HCT116 (cell line): ENCODE data around the gene TBC1D32. TPM values are rescaled to one million over a fixed set of nuclear protein-coding genes. Genes with fewer than 3 reads are reported as not detected.

Experiments
- ATAC-seq: fragments of 200-7000 bp; cut with Tn5 transposase; 2 replicates; pipeline ENCODE4 v1.9.1; 2020; ENCODE audit warnings: mild to moderate bottlenecking, moderate library complexity
- BruUV-seq: library from RNA; stranded (reverse); fragments of 400-500 nt; replicated peaks from 2 replicates; lab custom pipeline; 2021; lab: Mats Ljungman, UMichigan
- CTCF ChIA-PET: fragments of 300-600 bp; sonication (Branson Sonifier 250); formaldehyde crosslinking; loops from one replicate; lab custom pipeline; 2021; ENCODE audit warnings: antibody characterized with exemption; lab: Charles Lee
- POLR2A ChIA-PET: fragments of 300-600, 350-600 bp; sonication (Branson Sonifier 250); formaldehyde crosslinking; loops from one replicate; lab custom pipeline; 2021; ENCODE audit warnings: antibody characterized with exemption; lab: Charles Lee
- RAD21 ChIA-PET, 2 experiments: fragments of 300-600 bp; sonication (Branson Sonifier 250); formaldehyde crosslinking; loops; one replicate each; lab custom pipeline; 2023; ENCODE audit warnings: low total read pairs in 2 of 2; ENCODE audit not compliant: uncharacterized antibody in 2 of 2, unreplicated experiment in 2 of 2, low non-redundant PET in 1 of 2; lab: Charles Lee
- DNase-seq: peaks from one replicate; pipeline ENCODE4 v3.0.0-alpha.2; 2010; ENCODE audit warnings: low read depth, low spot score
- H2AFZ ChIP-seq: fragments of 200-600 bp; shearing (Covaris generic), sonication (generic); 2 replicates; pipeline ENCODE4 v1.6.1; 2017; ENCODE audit warnings: low read depth, mixed run types, mixed read lengths, antibody characterized with exemption, low read length; ENCODE audit not compliant: poor library complexity, severe bottlenecking
- H3K27ac ChIP-seq: 2 replicates; pipeline ENCODE4 v1.5.1; 2012; ENCODE audit warnings: low read depth, low read length
- H3K27me3 ChIP-seq: fragments of 200-600 bp; sonication (generic); 2 replicates; pipeline ENCODE4 v1.6.1; 2016; ENCODE audit warnings: mixed run types, low read length, mixed read lengths; ENCODE audit not compliant: insufficient read depth
- H3K36me3 ChIP-seq, 2 experiments: fragments of 200-500 bp in 1 of 2; fragments of 200-600 bp in 1 of 2; sonication (Bioruptor generic) in 1 of 2; sonication (generic) in 1 of 2; 2 replicates each; pipeline versions ENCODE4 v1.5.1 to v1.6.1; 2014 to 2016; ENCODE audit warnings: low read length in 2 of 2, inconsistent platforms in 1 of 2, mixed read lengths in 1 of 2, mixed run types in 1 of 2; ENCODE audit not compliant: insufficient read depth in 2 of 2, control insufficient read depth in 1 of 2
- H3K4me1 ChIP-seq, 2 experiments: fragments of 200-600 bp in 1 of 2; sonication (generic) in 1 of 2; 2 replicates each; pipeline versions ENCODE4 v1.5.1 to v1.6.1; 2012 to 2017; ENCODE audit warnings: low read length in 2 of 2, inconsistent platforms in 1 of 2, mild to moderate bottlenecking in 1 of 2, mixed read lengths in 1 of 2, mixed run types in 1 of 2, moderate library complexity in 1 of 2; ENCODE audit not compliant: insufficient read depth in 2 of 2, control insufficient read depth in 1 of 2
- H3K4me2 ChIP-seq: fragments of 200-600 bp; sonication (generic); 2 replicates; pipeline ENCODE4 v1.6.1; 2017; ENCODE audit warnings: mixed run types, low read length, mixed read lengths
- H3K4me3 ChIP-seq, 2 experiments: fragments of 200-600 bp in 1 of 2; sonication (generic) in 1 of 2; replicated peaks in 1 of 2; 2 replicates each; pipeline ENCODE4 v1.5.1; 2011 to 2016; ENCODE audit warnings: low read length in 2 of 2, control low read depth in 1 of 2, low read depth in 1 of 2, mild to moderate bottlenecking in 1 of 2, mixed read lengths in 1 of 2, mixed run types in 1 of 2
- H3K79me2 ChIP-seq: fragments of 200-600 bp; sonication (generic); 2 replicates; pipeline ENCODE4 v1.6.1; 2017; ENCODE audit warnings: mild to moderate bottlenecking, mixed run types, low read length, moderate library complexity, mixed read lengths; ENCODE audit not compliant: insufficient read depth
- H3K9ac ChIP-seq: fragments of 200-600 bp; sonication (generic); 2 replicates; pipeline ENCODE4 v1.6.1; 2016; ENCODE audit warnings: low read length, mixed read lengths
- H3K9me2 ChIP-seq: fragments of 200-600 bp; sonication (generic), shearing (Covaris generic); 2 replicates; pipeline ENCODE4 v1.6.1; 2017; ENCODE audit warnings: mixed run types, mild to moderate bottlenecking, moderate library complexity; ENCODE audit not compliant: insufficient read depth
- H3K9me3 ChIP-seq, 2 experiments: fragments of 200-500 bp in 1 of 2; fragments of 200-600 bp in 1 of 2; sonication (Bioruptor generic) in 1 of 2; sonication (generic) in 1 of 2; 2 replicates each; pipeline ENCODE4 v1.6.1; 2014 to 2017; ENCODE audit warnings: low read length in 2 of 2, mixed read lengths in 2 of 2, inconsistent platforms in 1 of 2, low read depth in 1 of 2, mild to moderate bottlenecking in 1 of 2, mixed run types in 1 of 2, moderate library complexity in 1 of 2; ENCODE audit not compliant: control insufficient read depth in 1 of 2, insufficient read depth in 1 of 2
- H4K20me1 ChIP-seq: fragments of 200-600 bp; sonication (generic), shearing (Covaris generic); 2 replicates; pipeline ENCODE4 v1.6.1; 2017; ENCODE audit warnings: mixed run types, mild to moderate bottlenecking, moderate library complexity; ENCODE audit not compliant: insufficient read depth
- CEBPB ChIP-seq: IDR thresholded peaks from 2 replicates; pipeline ENCODE4 v1.6.1; 2012; ENCODE audit warnings: low read depth
- EZH2 ChIP-seq: fragments of 200-600 bp; sonication (generic); IDR thresholded peaks from 2 replicates; pipeline ENCODE4 v1.6.1; 2017; ENCODE audit warnings: antibody characterized with exemption, mixed run types
- EZH2phosphoT487 ChIP-seq: fragments of 200-600 bp; IDR thresholded peaks from 2 replicates; pipeline ENCODE4 v1.6.1; 2018; ENCODE audit warnings: antibody characterized with exemption, borderline replicate concordance
- POLR2A ChIP-seq: IDR thresholded peaks from 2 replicates; pipeline ENCODE4 v1.7.0; 2011; ENCODE audit warnings: borderline replicate concordance; ENCODE audit not compliant: insufficient read depth, insufficient read length; ENCODE audit errors: extremely low read depth
- SIN3A ChIP-seq: IDR thresholded peaks from 2 replicates; pipeline ENCODE4 v1.6.1; 2012; ENCODE audit warnings: low read depth
- SP1 ChIP-seq: IDR thresholded peaks from 2 replicates; pipeline ENCODE4 v1.6.1; 2012; ENCODE audit warnings: low read depth
- SRF ChIP-seq: IDR thresholded peaks from 2 replicates; pipeline ENCODE4 v1.6.1; 2012; ENCODE audit warnings: low read depth
- TCF7L2 ChIP-seq: IDR thresholded peaks from 2 replicates; pipeline ENCODE4 v1.7.0; 2011; ENCODE audit warnings: borderline replicate concordance, inconsistent platforms; ENCODE audit not compliant: insufficient read depth, insufficient read length; ENCODE audit errors: extremely low read depth
- YY1 ChIP-seq: IDR thresholded peaks from 2 replicates; pipeline ENCODE4 v1.6.1; 2011; ENCODE audit warnings: low read length, low read depth, moderate library complexity, mild to moderate bottlenecking; ENCODE audit not compliant: insufficient replicate concordance; ENCODE audit errors: extremely low read depth
- ZNF274 ChIP-seq: fragments of 200-500 bp; sonication (Bioruptor generic); IDR thresholded peaks from 2 replicates; pipeline ENCODE4 v1.6.1; 2014; ENCODE audit warnings: mild to moderate bottlenecking, low read depth, low read length, inconsistent platforms
- intact Hi-C: fragments of 100-400 bp; cut with micrococcal nuclease; formaldehyde crosslinking; loops from 2 replicates; pipeline ENCODE4 v1.10.0; 2022
- total RNA-seq: library from RNA; stranded (reverse); gene quantifications from one replicate; pipeline ENCODE4 v1.2.1, GENCODE V29; 2021; ENCODE audit not compliant: unreplicated experiment
- TF ChIP-seq, protein P1 (sequence below): IDR thresholded peaks from 2 replicates; pipeline ENCODE4 v1.6.1; 2011; ENCODE audit warnings: mild to moderate bottlenecking, low read length, moderate library complexity; ENCODE audit not compliant: insufficient replicate concordance; ENCODE audit errors: extremely low read depth
- TF ChIP-seq, protein P2 (sequence below), 3 experiments: fragments of 200-600 bp in 1 of 3; sonication (generic) in 1 of 3; IDR thresholded peaks in 2 of 3; conservative IDR thresholded peaks in 1 of 3; 2 replicates each; pipeline ENCODE4 v1.5.1; 2012 to 2017; ENCODE audit warnings: low read depth in 2 of 3, low read length in 2 of 3, antibody characterized with exemption in 1 of 3, borderline replicate concordance in 1 of 3, control low read depth in 1 of 3, mild to moderate bottlenecking in 1 of 3, mixed read lengths in 1 of 3, mixed run types in 1 of 3, moderate library complexity in 1 of 3; ENCODE audit not compliant: insufficient read depth in 1 of 3
- TF ChIP-seq, protein P3 (sequence below): IDR thresholded peaks from 2 replicates; pipeline ENCODE4 v1.6.1; 2012
- TF ChIP-seq, protein P4 (sequence below): IDR thresholded peaks from 2 replicates; pipeline ENCODE4 v1.6.1; 2012; ENCODE audit warnings: low read depth

TBC1D32 gene
- total RNA-seq, 1 experiment from 2014 or later: 13.8 TPM

DNA sequence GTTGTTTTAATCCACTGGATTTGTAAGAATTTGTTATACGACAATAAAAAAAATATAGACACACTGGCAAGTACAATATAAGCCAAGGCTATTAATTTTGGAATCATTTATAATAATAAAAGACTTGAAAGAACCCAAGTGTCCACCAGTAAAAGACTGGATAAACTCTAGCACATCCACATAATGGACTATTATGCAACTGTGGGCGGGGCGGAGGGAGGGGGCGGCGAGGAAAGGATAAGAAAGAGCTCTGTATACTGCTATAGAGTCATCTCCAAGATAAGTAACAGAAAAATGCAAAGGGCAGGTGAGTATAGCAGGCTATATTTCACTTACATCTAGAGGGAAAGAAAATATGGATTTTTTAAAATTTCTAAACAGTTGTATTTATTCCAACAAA, 123.3 kb downstream of the TBC1D32 start:
- DNase-seq (no peak), ATAC-seq (no peak)
- ChIA-PET RAD21 (no interaction called here), CTCF (no interaction called here), POLR2A (no interaction called here)
- TF ChIP-seq SRF (no peak), SIN3A (no peak), CEBPB (no peak), POLR2A (no peak), EZH2 (no peak), SP1 (no peak), ZNF274 (no peak), EZH2phosphoT487 (no peak), TCF7L2 (no peak), YY1 (no peak)
- TF ChIP-seq, protein P1, sequence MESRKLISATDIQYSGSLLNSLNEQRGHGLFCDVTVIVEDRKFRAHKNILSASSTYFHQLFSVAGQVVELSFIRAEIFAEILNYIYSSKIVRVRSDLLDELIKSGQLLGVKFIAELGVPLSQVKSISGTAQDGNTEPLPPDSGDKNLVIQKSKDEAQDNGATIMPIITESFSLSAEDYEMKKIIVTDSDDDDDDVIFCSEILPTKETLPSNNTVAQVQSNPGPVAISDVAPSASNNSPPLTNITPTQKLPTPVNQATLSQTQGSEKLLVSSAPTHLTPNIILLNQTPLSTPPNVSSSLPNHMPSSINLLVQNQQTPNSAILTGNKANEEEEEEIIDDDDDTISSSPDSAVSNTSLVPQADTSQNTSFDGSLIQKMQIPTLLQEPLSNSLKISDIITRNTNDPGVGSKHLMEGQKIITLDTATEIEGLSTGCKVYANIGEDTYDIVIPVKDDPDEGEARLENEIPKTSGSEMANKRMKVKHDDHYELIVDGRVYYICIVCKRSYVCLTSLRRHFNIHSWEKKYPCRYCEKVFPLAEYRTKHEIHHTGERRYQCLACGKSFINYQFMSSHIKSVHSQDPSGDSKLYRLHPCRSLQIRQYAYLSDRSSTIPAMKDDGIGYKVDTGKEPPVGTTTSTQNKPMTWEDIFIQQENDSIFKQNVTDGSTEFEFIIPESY: no peak
- TF ChIP-seq, protein P2, sequence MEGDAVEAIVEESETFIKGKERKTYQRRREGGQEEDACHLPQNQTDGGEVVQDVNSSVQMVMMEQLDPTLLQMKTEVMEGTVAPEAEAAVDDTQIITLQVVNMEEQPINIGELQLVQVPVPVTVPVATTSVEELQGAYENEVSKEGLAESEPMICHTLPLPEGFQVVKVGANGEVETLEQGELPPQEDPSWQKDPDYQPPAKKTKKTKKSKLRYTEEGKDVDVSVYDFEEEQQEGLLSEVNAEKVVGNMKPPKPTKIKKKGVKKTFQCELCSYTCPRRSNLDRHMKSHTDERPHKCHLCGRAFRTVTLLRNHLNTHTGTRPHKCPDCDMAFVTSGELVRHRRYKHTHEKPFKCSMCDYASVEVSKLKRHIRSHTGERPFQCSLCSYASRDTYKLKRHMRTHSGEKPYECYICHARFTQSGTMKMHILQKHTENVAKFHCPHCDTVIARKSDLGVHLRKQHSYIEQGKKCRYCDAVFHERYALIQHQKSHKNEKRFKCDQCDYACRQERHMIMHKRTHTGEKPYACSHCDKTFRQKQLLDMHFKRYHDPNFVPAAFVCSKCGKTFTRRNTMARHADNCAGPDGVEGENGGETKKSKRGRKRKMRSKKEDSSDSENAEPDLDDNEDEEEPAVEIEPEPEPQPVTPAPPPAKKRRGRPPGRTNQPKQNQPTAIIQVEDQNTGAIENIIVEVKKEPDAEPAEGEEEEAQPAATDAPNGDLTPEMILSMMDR (IDR thresholded peaks at IDR 0.05 in 2 of 3, conservative IDR thresholded peaks at IDR 0.05 in 1 of 3; ENCODE audit: borderline replicate concordance in 1 of 3, insufficient read depth in 1 of 3, low read depth in 2 of 3, low read length in 2 of 3): no peak
- TF ChIP-seq, protein P3, sequence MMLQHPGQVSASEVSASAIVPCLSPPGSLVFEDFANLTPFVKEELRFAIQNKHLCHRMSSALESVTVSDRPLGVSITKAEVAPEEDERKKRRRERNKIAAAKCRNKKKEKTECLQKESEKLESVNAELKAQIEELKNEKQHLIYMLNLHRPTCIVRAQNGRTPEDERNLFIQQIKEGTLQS: no peak
- TF ChIP-seq, protein P4, sequence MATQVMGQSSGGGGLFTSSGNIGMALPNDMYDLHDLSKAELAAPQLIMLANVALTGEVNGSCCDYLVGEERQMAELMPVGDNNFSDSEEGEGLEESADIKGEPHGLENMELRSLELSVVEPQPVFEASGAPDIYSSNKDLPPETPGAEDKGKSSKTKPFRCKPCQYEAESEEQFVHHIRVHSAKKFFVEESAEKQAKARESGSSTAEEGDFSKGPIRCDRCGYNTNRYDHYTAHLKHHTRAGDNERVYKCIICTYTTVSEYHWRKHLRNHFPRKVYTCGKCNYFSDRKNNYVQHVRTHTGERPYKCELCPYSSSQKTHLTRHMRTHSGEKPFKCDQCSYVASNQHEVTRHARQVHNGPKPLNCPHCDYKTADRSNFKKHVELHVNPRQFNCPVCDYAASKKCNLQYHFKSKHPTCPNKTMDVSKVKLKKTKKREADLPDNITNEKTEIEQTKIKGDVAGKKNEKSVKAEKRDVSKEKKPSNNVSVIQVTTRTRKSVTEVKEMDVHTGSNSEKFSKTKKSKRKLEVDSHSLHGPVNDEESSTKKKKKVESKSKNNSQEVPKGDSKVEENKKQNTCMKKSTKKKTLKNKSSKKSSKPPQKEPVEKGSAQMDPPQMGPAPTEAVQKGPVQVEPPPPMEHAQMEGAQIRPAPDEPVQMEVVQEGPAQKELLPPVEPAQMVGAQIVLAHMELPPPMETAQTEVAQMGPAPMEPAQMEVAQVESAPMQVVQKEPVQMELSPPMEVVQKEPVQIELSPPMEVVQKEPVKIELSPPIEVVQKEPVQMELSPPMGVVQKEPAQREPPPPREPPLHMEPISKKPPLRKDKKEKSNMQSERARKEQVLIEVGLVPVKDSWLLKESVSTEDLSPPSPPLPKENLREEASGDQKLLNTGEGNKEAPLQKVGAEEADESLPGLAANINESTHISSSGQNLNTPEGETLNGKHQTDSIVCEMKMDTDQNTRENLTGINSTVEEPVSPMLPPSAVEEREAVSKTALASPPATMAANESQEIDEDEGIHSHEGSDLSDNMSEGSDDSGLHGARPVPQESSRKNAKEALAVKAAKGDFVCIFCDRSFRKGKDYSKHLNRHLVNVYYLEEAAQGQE: no peak
- Histone ChIP-seq H3K27me3 (no peaks in the 10 kb centered on the region), H2AFZ (no peak overlapping the region), H3K27ac (no peak overlapping the region), H3K4me2 (no peak overlapping the region), H4K20me1 (no peaks in the 10 kb centered on the region), H3K9ac (no peak overlapping the region), H3K4me1 (no peaks in the 10 kb centered on the region), H3K9me3 (no peaks in the 10 kb centered on the region), H3K79me2 (no peaks in the 10 kb centered on the region), H3K36me3 (no peaks in the 10 kb centered on the region), H3K4me3 (no peak overlapping the region), H3K9me2 (no peaks in the 10 kb centered on the region)
- no TSS peak for BruUV-seq
- intact Hi-C loops: no loop called here
